ENCODE measurements around the gene IL11.

IL11 gene

GRCh38 chr19:55390461-55390880, 20.2 kb upstream of the IL11 start:
- DNase-seq = no peak

GRCh38 chr19:55389386-55390317, 19.4 kb upstream of the IL11 start:
- DNase-seq = no peak

- no peak for DNase-seq
These were observed 17.7 kb upstream of the IL11 start for GRCh38 chr19:55387736-55388497.

GRCh38 chr19:55386493-55386971, 16.3 kb upstream of the IL11 start:
- DNase-seq = peak in 2 of 3 donors; percentile 32 to 56

- DNase-seq = peak; percentile 98 to 100 (median 100)
These were observed 15.6 kb upstream of the IL11 start, which contains the start of gene RPL28 for GRCh38 chr19:55385724-55386492. RPL28 (plus strand) TSS chr19:55385932; CDS start chr19:55386358, 426 bp downstream.

GRCh38 chr19:55384920-55385723, 14.9 kb upstream of the IL11 start:
- peak; percentile 94 to 95 (median 94) for DNase-seq

- peak; percentile 47 to 52 (median 49) for DNase-seq
These were observed 14.1 kb upstream of the IL11 start, which contains the start of gene TMEM238 for GRCh38 chr19:55384131-55384919. TMEM238 (minus strand) TSS chr19:55384292; CDS start chr19:55384259, 33 bp downstream.

GRCh38 chr19:55383279-55384130, 13.2 kb upstream of the IL11 start:
- peak; percentile 69 to 90 (median 81) for DNase-seq

- DNase-seq = no peak
These were observed 12.3 kb upstream of the IL11 start for GRCh38 chr19:55382522-55383054.

GRCh38 chr19:55382013-55382412, 11.8 kb upstream of the IL11 start:
- DNase-seq = no peak

- DNase-seq = no peak
These were observed 8.9 kb upstream of the IL11 start for GRCh38 chr19:55379174-55379573.

- no peak for DNase-seq
These were observed 7.3 kb upstream of the IL11 start for GRCh38 chr19:55377356-55378131.

GRCh38 chr19:55376241-55376933, 6.1 kb upstream of the IL11 start, which contains the start of gene TMEM190:
TMEM190 (plus strand) TSS chr19:55376826; CDS start chr19:55376854, 28 bp downstream.
- no peak for DNase-seq

GRCh38 chr19:55373993-55374757, 3.9 kb upstream of the IL11 start:
- DNase-seq = no peak

- DNase-seq = no peak
These were observed 3.2 kb upstream of the IL11 start for GRCh38 chr19:55373306-55373992.

- DNase-seq = no peak
These were observed 2.2 kb upstream of the IL11 start for GRCh38 chr19:55372316-55373081.
